Measurements from ENCODE around the gene AGAP9.
"Not testable (repeated sequence)": the region's sequence is repeated elsewhere in the genome, so short reads cannot be mapped to it uniquely, and the experiment has no call there.

Gene AGAP9

GRCh38 chr10:47480133-47480532 is 43.3 kb downstream of the AGAP9 start:
- not testable (repeated sequence) for H3K4ac ChIP-seq (ENCODE audit: low read depth in 1 of 2, low read length in 2 of 2); H3K79me1 ChIP-seq (replicated peaks; ENCODE audit: low read length, poor library complexity, severe bottlenecking); H2BK15ac ChIP-seq (ENCODE audit: low read depth, poor library complexity, severe bottlenecking); H3K36me3 ChIP-seq (ENCODE audit: control insufficient read depth in 1 of 2, insufficient read depth in 2 of 2, low read depth in 1 of 2, low read length in 2 of 2); H3K18ac ChIP-seq (ENCODE audit: low read depth in 1 of 2, low read length in 2 of 2); H2AK5ac ChIP-seq (ENCODE audit: low read length, severe bottlenecking); H3K9ac ChIP-seq (ENCODE audit: low read length); H3K14ac ChIP-seq (ENCODE audit: low read length in 2 of 2); DNase-seq; H3K27ac ChIP-seq (ENCODE audit: low read length, poor library complexity, severe bottlenecking); H3K4me2 ChIP-seq (ENCODE audit: low read length, poor library complexity, severe bottlenecking); H2BK5ac ChIP-seq (ENCODE audit: low read depth, low read length, poor library complexity, severe bottlenecking); H2BK120ac ChIP-seq (ENCODE audit: low read depth, low read length); H4K8ac ChIP-seq (ENCODE audit: low read length); H2AFZ ChIP-seq (ENCODE audit: low read depth, low read length); H3K4me1 ChIP-seq (ENCODE audit: control insufficient read depth, insufficient read depth, low read depth, low read length); H3K4me3 ChIP-seq (ENCODE audit: insufficient read depth in 1 of 2, low read depth in 1 of 2, low read length in 2 of 2); H3K9me3 ChIP-seq (ENCODE audit: control insufficient read depth, low read length); H3K27me3 ChIP-seq (ENCODE audit: control insufficient read depth in 1 of 2, insufficient read depth in 1 of 2, low read length in 2 of 2); H3K23ac ChIP-seq (ENCODE audit: low read length in 2 of 2); H2BK12ac ChIP-seq (ENCODE audit: low read length in 2 of 2); H4K91ac ChIP-seq (ENCODE audit: low read length)
- no CpG with 5 or more reads among the region's 3 CpGs for WGBS

- WGBS: no CpG with 5 or more reads among the region's 5 CpGs
- H3K27me3 ChIP-seq (ENCODE audit: control insufficient read depth in 1 of 2, insufficient read depth in 1 of 2, low read length in 2 of 2); H2BK15ac ChIP-seq (ENCODE audit: low read depth, poor library complexity, severe bottlenecking); H2AK5ac ChIP-seq (ENCODE audit: low read length, severe bottlenecking); H3K36me3 ChIP-seq (ENCODE audit: control insufficient read depth in 1 of 2, insufficient read depth in 2 of 2, low read depth in 1 of 2, low read length in 2 of 2); H3K9ac ChIP-seq (ENCODE audit: low read length); H4K8ac ChIP-seq (ENCODE audit: low read length); H3K23ac ChIP-seq (ENCODE audit: low read length in 2 of 2); H3K4ac ChIP-seq (ENCODE audit: low read depth in 1 of 2, low read length in 2 of 2); H4K91ac ChIP-seq (ENCODE audit: low read length); H3K27ac ChIP-seq (ENCODE audit: low read length, poor library complexity, severe bottlenecking); H2BK12ac ChIP-seq (ENCODE audit: low read length in 2 of 2); H3K9me3 ChIP-seq (ENCODE audit: control insufficient read depth, low read length); H3K4me3 ChIP-seq (ENCODE audit: insufficient read depth in 1 of 2, low read depth in 1 of 2, low read length in 2 of 2); H2BK120ac ChIP-seq (ENCODE audit: low read depth, low read length); H3K14ac ChIP-seq (ENCODE audit: low read length in 2 of 2); H3K4me2 ChIP-seq (ENCODE audit: low read length, poor library complexity, severe bottlenecking); H3K4me1 ChIP-seq (ENCODE audit: control insufficient read depth, insufficient read depth, low read depth, low read length); DNase-seq; H2AFZ ChIP-seq (ENCODE audit: low read depth, low read length); H3K79me1 ChIP-seq (replicated peaks; ENCODE audit: low read length, poor library complexity, severe bottlenecking); H3K18ac ChIP-seq (ENCODE audit: low read depth in 1 of 2, low read length in 2 of 2); H2BK5ac ChIP-seq (ENCODE audit: low read depth, low read length, poor library complexity, severe bottlenecking): not testable (repeated sequence)
Observed at GRCh38 chr10:47478114-47478513, 45.3 kb downstream of the AGAP9 start.

GRCh38 chr10:47477078-47477477 is 46.4 kb downstream of the AGAP9 start:
- not testable (repeated sequence) for H2BK5ac ChIP-seq (ENCODE audit: low read depth, low read length, poor library complexity, severe bottlenecking); H3K9me3 ChIP-seq (ENCODE audit: control insufficient read depth, low read length); H3K4me3 ChIP-seq (ENCODE audit: insufficient read depth in 1 of 2, low read depth in 1 of 2, low read length in 2 of 2); H2BK120ac ChIP-seq (ENCODE audit: low read depth, low read length); H2AFZ ChIP-seq (ENCODE audit: low read depth, low read length); H3K14ac ChIP-seq (ENCODE audit: low read length in 2 of 2); H3K18ac ChIP-seq (ENCODE audit: low read depth in 1 of 2, low read length in 2 of 2); H2AK5ac ChIP-seq (ENCODE audit: low read length, severe bottlenecking); H3K4ac ChIP-seq (ENCODE audit: low read depth in 1 of 2, low read length in 2 of 2); H4K91ac ChIP-seq (ENCODE audit: low read length); H3K79me1 ChIP-seq (replicated peaks; ENCODE audit: low read length, poor library complexity, severe bottlenecking); H3K4me2 ChIP-seq (ENCODE audit: low read length, poor library complexity, severe bottlenecking); DNase-seq; H3K9ac ChIP-seq (ENCODE audit: low read length); H2BK12ac ChIP-seq (ENCODE audit: low read length in 2 of 2); H4K8ac ChIP-seq (ENCODE audit: low read length); H3K23ac ChIP-seq (ENCODE audit: low read length in 2 of 2); H2BK15ac ChIP-seq (ENCODE audit: low read depth, poor library complexity, severe bottlenecking); H3K36me3 ChIP-seq (ENCODE audit: control insufficient read depth in 1 of 2, insufficient read depth in 2 of 2, low read depth in 1 of 2, low read length in 2 of 2); H3K27ac ChIP-seq (ENCODE audit: low read length, poor library complexity, severe bottlenecking); H3K27me3 ChIP-seq (ENCODE audit: control insufficient read depth in 1 of 2, insufficient read depth in 1 of 2, low read length in 2 of 2); H3K4me1 ChIP-seq (ENCODE audit: control insufficient read depth, insufficient read depth, low read depth, low read length)
- 100% methylated on average over 3 of the region's 11 CpGs for WGBS

GRCh38 chr10:47475101-47475500 is 48.3 kb downstream of the AGAP9 start:
- H2AFZ ChIP-seq (ENCODE audit: low read depth, low read length); H2BK5ac ChIP-seq (ENCODE audit: low read depth, low read length, poor library complexity, severe bottlenecking); H3K9ac ChIP-seq (ENCODE audit: low read length); H3K14ac ChIP-seq (ENCODE audit: low read length in 2 of 2); H2BK15ac ChIP-seq (ENCODE audit: low read depth, poor library complexity, severe bottlenecking); H3K27ac ChIP-seq (ENCODE audit: low read length, poor library complexity, severe bottlenecking); H3K18ac ChIP-seq (ENCODE audit: low read depth in 1 of 2, low read length in 2 of 2); H4K8ac ChIP-seq (ENCODE audit: low read length); H3K9me3 ChIP-seq (ENCODE audit: control insufficient read depth, low read length); H4K91ac ChIP-seq (ENCODE audit: low read length); H3K79me1 ChIP-seq (replicated peaks; ENCODE audit: low read length, poor library complexity, severe bottlenecking); H3K4me2 ChIP-seq (ENCODE audit: low read length, poor library complexity, severe bottlenecking); H2AK5ac ChIP-seq (ENCODE audit: low read length, severe bottlenecking); H3K23ac ChIP-seq (ENCODE audit: low read length in 2 of 2); DNase-seq; H3K27me3 ChIP-seq (ENCODE audit: control insufficient read depth in 1 of 2, insufficient read depth in 1 of 2, low read length in 2 of 2); H2BK12ac ChIP-seq (ENCODE audit: low read length in 2 of 2); H3K4me3 ChIP-seq (ENCODE audit: insufficient read depth in 1 of 2, low read depth in 1 of 2, low read length in 2 of 2); H3K36me3 ChIP-seq (ENCODE audit: control insufficient read depth in 1 of 2, insufficient read depth in 2 of 2, low read depth in 1 of 2, low read length in 2 of 2); H3K4ac ChIP-seq (ENCODE audit: low read depth in 1 of 2, low read length in 2 of 2); H2BK120ac ChIP-seq (ENCODE audit: low read depth, low read length); H3K4me1 ChIP-seq (ENCODE audit: control insufficient read depth, insufficient read depth, low read depth, low read length): not testable (repeated sequence)
- no CpG with 5 or more reads among the region's 5 CpGs for WGBS
